Measurements from ENCODE around the gene PPP1R1B. TPM values are rescaled to one million over a fixed set of nuclear protein-coding genes. Genes with fewer than 3 reads are reported as not detected.

The PPP1R1B gene
- total and polyA plus RNA-seq, 2 experiments from 2014 or later = 3.4 to 5.4 TPM

DNA sequence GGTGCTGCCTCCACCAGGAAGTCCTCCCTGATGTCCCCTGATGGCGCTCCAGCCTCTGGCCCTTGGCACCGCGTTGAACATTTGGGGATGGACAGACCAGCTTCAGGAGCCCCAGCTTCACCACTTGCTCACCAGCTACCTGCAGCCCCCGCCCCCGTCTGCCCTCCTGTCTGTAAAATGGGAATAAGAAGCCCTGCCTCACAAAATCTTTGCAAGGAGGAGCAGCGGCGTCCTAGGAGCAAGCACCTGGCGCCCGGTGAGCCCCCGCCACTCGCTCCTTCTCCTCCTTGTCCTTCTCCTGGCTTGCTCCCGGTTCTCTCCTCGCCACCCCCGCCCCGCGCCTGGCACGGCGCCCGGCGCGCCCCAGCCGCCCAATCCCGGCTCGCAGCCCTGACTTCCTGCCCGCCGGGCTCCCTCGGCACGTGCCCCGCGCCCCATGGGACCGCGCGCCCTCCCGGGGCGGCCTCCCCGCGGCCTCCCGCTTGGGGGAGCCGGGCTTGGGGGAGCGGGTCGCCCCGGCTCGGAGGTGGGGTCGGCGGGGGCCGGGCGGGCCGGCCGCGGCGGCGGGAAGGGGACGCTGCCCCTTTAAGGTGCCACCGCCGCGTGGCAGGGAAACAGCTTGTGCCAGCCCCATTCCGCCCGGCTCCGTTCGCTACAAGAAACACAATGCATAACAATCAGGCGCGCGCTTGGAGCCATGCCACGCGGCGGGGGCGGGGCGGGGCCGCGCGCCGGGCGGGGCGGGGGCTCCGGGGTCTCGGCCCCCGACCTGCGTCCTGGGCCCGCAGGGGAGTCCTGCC lies 9.1 kb upstream of the PPP1R1B start:
- H3K4me2 ChIP-seq = peak overlapping the region; percentile 100
- ATAC-seq (peak; percentile 23), DNase-seq (ENCODE audit: low spot score) (peak; percentile 77)
- Mint-ChIP-seq H3K4me3 (peak overlapping the region; percentile 77), H3K27me3 (ENCODE audit: insufficient read depth, low read depth, poor library complexity) (peaks cover 75% of the 10 kb centered on the region), H3K9me3 (no peaks in the 10 kb centered on the region; the same call in 2 of the 3 replicates), H3K27ac (no peak overlapping the region), H3K36me3 (ENCODE audit: low read depth) (no peaks in the 10 kb centered on the region; the same call in 2 of the 3 replicates), H3K4me1 (peaks cover 14% of the 10 kb centered on the region)
- H2AFZ ChIP-seq = 0 out of 2 replicates have a peak overlapping the region, but pooled peaks have one; percentile 56
- H3K36me3 ChIP-seq (ENCODE audit: insufficient read depth) = no peaks in the 10 kb centered on the region
- peaks cover 9% of the 10 kb centered on the region; the same call in 1 of the 2 replicates for H3K4me1 ChIP-seq (ENCODE audit: insufficient read depth)
- H3F3A ChIP-seq (replicated peaks; ENCODE audit: low read depth) = 0 out of 2 replicates have a peak, but pooled peaks cover 6% of the 10 kb centered on the region
- peak overlapping the region; percentile 92 for H3K4me3 ChIP-seq
- TF ChIP-seq EZH2 (IDR thresholded peaks at IDR 0.05; ENCODE audit: low read depth, unreplicated experiment) (peak; percentile 56), CREB1 (CRISPR knock-in tag; IDR thresholded peaks at IDR 0.05; ENCODE audit: low read depth) (no peak)
- no peaks in the 10 kb centered on the region for H3K79me2 ChIP-seq (replicated peaks; ENCODE audit: insufficient read depth)
- no peaks in the 10 kb centered on the region; the same call in 1 of the 2 replicates for H4K20me1 ChIP-seq (replicated peaks; ENCODE audit: insufficient read depth)
- peaks cover 89% of the 10 kb centered on the region for H3K27me3 ChIP-seq (ENCODE audit: insufficient read depth)
- no peak overlapping the region for H3K27ac ChIP-seq (ENCODE audit: low read depth)
- no peaks in the 10 kb centered on the region for H3K9me2 ChIP-seq (ENCODE audit: insufficient read depth)

DNA sequence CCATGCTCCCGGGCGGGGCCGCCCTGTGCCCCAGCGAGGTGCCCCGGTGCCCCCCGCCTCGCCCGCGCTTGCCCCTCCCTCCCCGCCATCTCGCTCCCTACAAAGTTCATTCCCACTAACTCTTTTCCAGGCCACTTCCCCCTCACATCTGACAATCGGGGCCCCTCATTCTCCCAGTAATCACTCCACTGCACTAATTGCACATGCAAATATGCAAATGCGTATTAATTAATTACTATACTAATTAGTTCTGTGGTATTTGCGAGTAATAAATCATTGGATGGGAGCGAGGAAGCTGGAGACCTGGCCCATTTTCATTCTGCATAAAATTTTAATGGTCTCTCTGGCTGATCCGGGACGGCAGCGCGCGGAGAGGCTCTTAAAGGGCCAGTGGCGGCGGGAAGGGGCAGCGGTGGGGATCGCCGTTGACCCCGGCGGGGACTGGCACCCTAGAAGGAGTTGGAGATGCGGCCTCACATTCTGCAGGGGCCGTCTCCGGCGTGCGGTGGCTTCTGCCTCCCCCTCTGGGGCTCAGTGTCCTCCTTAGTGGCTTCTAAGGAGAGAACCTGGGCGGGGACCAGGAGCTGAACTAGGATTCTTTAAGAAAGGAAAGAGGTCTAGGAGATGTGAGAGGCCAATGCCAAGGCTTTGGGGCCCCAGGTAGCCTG lies 8.4 kb upstream of the PPP1R1B start:
- H3K4me3 ChIP-seq = peak overlapping the region; percentile 92
- no peak overlapping the region for H3K27ac ChIP-seq (ENCODE audit: low read depth)
- H3K36me3 Mint-ChIP-seq (ENCODE audit: low read depth) = no peaks in the 10 kb centered on the region; the same call in 2 of the 3 replicates
- no peaks in the 10 kb centered on the region for H3K79me2 ChIP-seq (replicated peaks; ENCODE audit: insufficient read depth)
- H3K9me3 Mint-ChIP-seq = no peaks in the 10 kb centered on the region
- H3K4me3 Mint-ChIP-seq = peak overlapping the region; percentile 77
- ATAC-seq = peak; percentile 9; the same call in 2 of the 3 replicates
- DNase-seq (ENCODE audit: low spot score) = peak; percentile 49
- TF ChIP-seq CREB1 (CRISPR knock-in tag; IDR thresholded peaks at IDR 0.05; ENCODE audit: low read depth) (no peak), ZNF114 (CRISPR knock-in tag; IDR thresholded peaks at IDR 0.05) (no peak), EZH2 (IDR thresholded peaks at IDR 0.05; ENCODE audit: low read depth, unreplicated experiment) (peak; percentile 85)
- TF ChIP-seq, protein P1, sequence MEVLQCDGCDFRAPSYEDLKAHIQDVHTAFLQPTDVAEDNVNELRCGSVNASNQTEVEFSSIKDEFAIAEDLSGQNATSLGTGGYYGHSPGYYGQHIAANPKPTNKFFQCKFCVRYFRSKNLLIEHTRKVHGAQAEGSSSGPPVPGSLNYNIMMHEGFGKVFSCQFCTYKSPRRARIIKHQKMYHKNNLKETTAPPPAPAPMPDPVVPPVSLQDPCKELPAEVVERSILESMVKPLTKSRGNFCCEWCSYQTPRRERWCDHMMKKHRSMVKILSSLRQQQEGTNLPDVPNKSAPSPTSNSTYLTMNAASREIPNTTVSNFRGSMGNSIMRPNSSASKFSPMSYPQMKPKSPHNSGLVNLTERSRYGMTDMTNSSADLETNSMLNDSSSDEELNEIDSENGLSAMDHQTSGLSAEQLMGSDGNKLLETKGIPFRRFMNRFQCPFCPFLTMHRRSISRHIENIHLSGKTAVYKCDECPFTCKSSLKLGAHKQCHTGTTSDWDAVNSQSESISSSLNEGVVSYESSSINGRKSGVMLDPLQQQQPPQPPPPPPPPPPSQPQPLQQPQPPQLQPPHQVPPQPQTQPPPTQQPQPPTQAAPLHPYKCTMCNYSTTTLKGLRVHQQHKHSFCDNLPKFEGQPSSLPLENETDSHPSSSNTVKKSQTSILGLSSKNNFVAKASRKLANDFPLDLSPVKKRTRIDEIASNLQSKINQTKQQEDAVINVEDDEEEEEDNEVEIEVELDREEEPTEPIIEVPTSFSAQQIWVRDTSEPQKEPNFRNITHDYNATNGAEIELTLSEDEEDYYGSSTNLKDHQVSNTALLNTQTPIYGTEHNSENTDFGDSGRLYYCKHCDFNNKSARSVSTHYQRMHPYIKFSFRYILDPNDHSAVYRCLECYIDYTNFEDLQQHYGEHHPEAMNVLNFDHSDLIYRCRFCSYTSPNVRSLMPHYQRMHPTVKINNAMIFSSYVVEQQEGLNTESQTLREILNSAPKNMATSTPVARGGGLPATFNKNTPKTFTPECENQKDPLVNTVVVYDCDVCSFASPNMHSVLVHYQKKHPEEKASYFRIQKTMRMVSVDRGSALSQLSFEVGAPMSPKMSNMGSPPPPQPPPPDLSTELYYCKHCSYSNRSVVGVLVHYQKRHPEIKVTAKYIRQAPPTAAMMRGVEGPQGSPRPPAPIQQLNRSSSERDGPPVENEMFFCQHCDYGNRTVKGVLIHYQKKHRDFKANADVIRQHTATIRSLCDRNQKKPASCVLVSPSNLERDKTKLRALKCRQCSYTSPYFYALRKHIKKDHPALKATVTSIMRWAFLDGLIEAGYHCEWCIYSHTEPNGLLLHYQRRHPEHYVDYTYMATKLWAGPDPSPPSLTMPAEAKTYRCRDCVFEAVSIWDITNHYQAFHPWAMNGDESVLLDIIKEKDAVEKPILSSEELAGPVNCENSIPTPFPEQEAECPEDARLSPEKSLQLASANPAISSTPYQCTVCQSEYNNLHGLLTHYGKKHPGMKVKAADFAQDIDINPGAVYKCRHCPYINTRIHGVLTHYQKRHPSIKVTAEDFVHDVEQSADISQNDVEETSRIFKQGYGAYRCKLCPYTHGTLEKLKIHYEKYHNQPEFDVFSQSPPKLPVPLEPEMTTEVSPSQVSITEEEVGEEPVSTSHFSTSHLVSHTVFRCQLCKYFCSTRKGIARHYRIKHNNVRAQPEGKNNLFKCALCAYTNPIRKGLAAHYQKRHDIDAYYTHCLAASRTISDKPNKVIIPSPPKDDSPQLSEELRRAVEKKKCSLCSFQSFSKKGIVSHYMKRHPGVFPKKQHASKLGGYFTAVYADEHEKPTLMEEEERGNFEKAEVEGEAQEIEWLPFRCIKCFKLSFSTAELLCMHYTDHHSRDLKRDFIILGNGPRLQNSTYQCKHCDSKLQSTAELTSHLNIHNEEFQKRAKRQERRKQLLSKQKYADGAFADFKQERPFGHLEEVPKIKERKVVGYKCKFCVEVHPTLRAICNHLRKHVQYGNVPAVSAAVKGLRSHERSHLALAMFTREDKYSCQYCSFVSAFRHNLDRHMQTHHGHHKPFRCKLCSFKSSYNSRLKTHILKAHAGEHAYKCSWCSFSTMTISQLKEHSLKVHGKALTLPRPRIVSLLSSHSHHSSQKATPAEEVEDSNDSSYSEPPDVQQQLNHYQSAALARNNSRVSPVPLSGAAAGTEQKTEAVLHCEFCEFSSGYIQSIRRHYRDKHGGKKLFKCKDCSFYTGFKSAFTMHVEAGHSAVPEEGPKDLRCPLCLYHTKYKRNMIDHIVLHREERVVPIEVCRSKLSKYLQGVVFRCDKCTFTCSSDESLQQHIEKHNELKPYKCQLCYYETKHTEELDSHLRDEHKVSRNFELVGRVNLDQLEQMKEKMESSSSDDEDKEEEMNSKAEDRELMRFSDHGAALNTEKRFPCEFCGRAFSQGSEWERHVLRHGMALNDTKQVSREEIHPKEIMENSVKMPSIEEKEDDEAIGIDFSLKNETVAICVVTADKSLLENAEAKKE (CRISPR knock-in tag; IDR thresholded peaks at IDR 0.05) = no peak
- H3K9me2 ChIP-seq (ENCODE audit: insufficient read depth) = no peaks in the 10 kb centered on the region
- peak overlapping the region; percentile 54; the same call in 1 of the 2 replicates for H2AFZ ChIP-seq
- no peaks in the 10 kb centered on the region; the same call in 1 of the 2 replicates for H4K20me1 ChIP-seq (replicated peaks; ENCODE audit: insufficient read depth)
- peaks cover 10% of the 10 kb centered on the region for H3K4me1 Mint-ChIP-seq
- H3K4me2 ChIP-seq = peak overlapping the region; percentile 100
- no peaks in the 10 kb centered on the region for H3K36me3 ChIP-seq (ENCODE audit: insufficient read depth)
- H3K27me3 ChIP-seq (ENCODE audit: insufficient read depth) = peaks cover 89% of the 10 kb centered on the region
- H3K4me1 ChIP-seq (ENCODE audit: insufficient read depth) = peaks cover 9% of the 10 kb centered on the region; the same call in 1 of the 2 replicates
- H3K27me3 Mint-ChIP-seq (ENCODE audit: insufficient read depth, low read depth, poor library complexity) = peaks cover 72% of the 10 kb centered on the region
- H3F3A ChIP-seq (replicated peaks; ENCODE audit: low read depth) = 0 out of 2 replicates have a peak, but pooled peaks cover 6% of the 10 kb centered on the region
- no peak overlapping the region for H3K27ac Mint-ChIP-seq

Measured in GM23338 (cell line).